PC-9 (cell line): Measurements from ENCODE around the gene IRS1. TPM values are rescaled to one million over a fixed set of nuclear protein-coding genes. Genes with fewer than 3 reads are reported as not detected.
"Not testable (repeated sequence)": the region's sequence is repeated elsewhere in the genome, so short reads cannot be mapped to it uniquely, and the experiment has no call there.

Experiments used
- BruUV-seq: library from RNA; stranded (reverse); fragments of 400-500 nt; replicated peaks from 2 replicates; lab custom pipeline; 2021; lab: Mats Ljungman, UMichigan
- CTCF ChIA-PET: fragments of 300-600 bp; sonication (Branson Sonifier 250); formaldehyde crosslinking; loops from one replicate; lab custom pipeline; 2022; ENCODE audit warnings: antibody characterized with exemption; lab: Charles Lee
- POLR2A ChIA-PET: fragments of 300-600 bp; sonication (Branson Sonifier 250); formaldehyde crosslinking; loops from one replicate; lab custom pipeline; 2022; ENCODE audit warnings: antibody characterized with exemption; ENCODE audit not compliant: unreplicated experiment; lab: Charles Lee
- DNase-seq, 2 experiments: peaks; one replicate each; pipeline versions ENCODE4 v3.0.0 to v3.0.0-alpha.2; 2015 to 2022; ENCODE audit warnings: mixed read lengths in 1 of 2
- H2AFZ ChIP-seq: fragments of 200-600 bp; sonication (generic); 2 replicates; pipeline ENCODE4 v1.8.1; 2017; ENCODE audit warnings: antibody characterized with exemption
- H3F3A ChIP-seq: fragments of 200-600 bp; sonication (generic); 2 replicates; pipeline ENCODE4 v1.8.1; 2017; ENCODE audit warnings: antibody characterized with exemption, mild to moderate bottlenecking, low read depth; ENCODE audit not compliant: insufficient read depth
- H3K27ac ChIP-seq: fragments of 200-600 bp; sonication (generic); 2 replicates; pipeline ENCODE4 v1.6.1; 2016; ENCODE audit warnings: mixed run types
- H3K27me3 ChIP-seq: fragments of 200-600 bp; sonication (generic); 2 replicates; pipeline ENCODE4 v1.6.1; 2016; ENCODE audit warnings: low read depth, mixed run types; ENCODE audit not compliant: insufficient read depth
- H3K36me3 ChIP-seq: fragments of 200-600 bp; sonication (generic); 2 replicates; pipeline ENCODE4 v1.6.1; 2016; ENCODE audit warnings: low read depth, mixed run types
- H3K4me1 ChIP-seq: fragments of 200-600 bp; sonication (generic); replicated peaks from 2 replicates; pipeline ENCODE4 v1.6.1; 2016; ENCODE audit warnings: mixed run types; ENCODE audit not compliant: insufficient read depth
- H3K4me2 ChIP-seq: fragments of 200-600 bp; sonication (generic); 2 replicates; pipeline ENCODE4 v1.6.1; 2017; ENCODE audit warnings: mixed run types
- H3K4me3 ChIP-seq: fragments of 200-600 bp; sonication (generic); 2 replicates; pipeline ENCODE4 v1.6.1; 2016; ENCODE audit warnings: mixed run types
- H3K79me2 ChIP-seq: fragments of 200-600 bp; sonication (generic); 2 replicates; pipeline ENCODE4 v1.6.1; 2017; ENCODE audit warnings: low read depth, mixed run types
- H3K9me2 ChIP-seq: fragments of 200-600 bp; sonication (generic); 2 replicates; pipeline ENCODE4 v1.8.1; 2017; ENCODE audit warnings: mild to moderate bottlenecking; ENCODE audit not compliant: insufficient read depth
- H3K9me3 ChIP-seq: fragments of 200-600 bp; sonication (generic); 2 replicates; pipeline ENCODE4 v1.8.1; 2016; ENCODE audit warnings: low read depth; ENCODE audit not compliant: insufficient read depth
- H4K20me1 ChIP-seq: fragments of 200-600 bp; sonication (generic); 2 replicates; pipeline ENCODE4 v1.8.1; 2017; ENCODE audit not compliant: insufficient read depth
- CTCF ChIP-seq: fragments of 200-600 bp; sonication (generic); conservative IDR thresholded peaks from 2 replicates; pipeline ENCODE4 v1.6.1; 2017; ENCODE audit warnings: mixed run types, antibody characterized with exemption, mild to moderate bottlenecking, moderate library complexity
- EZH2 ChIP-seq: fragments of 200-600 bp; sonication (generic); IDR thresholded peaks from 2 replicates; pipeline ENCODE4 v1.8.0; 2017; ENCODE audit warnings: antibody characterized with exemption, low read depth
- intact Hi-C: fragments of 100-400 bp; cut with micrococcal nuclease; formaldehyde crosslinking; loops from one replicate; pipeline ENCODE4 v1.10.0; 2022; ENCODE audit not compliant: unreplicated experiment
- total RNA-seq: library from RNA; stranded (reverse); gene quantifications from 2 replicates; pipeline ENCODE4 v1.2.3, GENCODE V29; 2021

Gene IRS1
- total RNA-seq, 1 experiment from 2014 or later, result 28.6 TPM

GRCh38 chr2:226835796-226836547, 36.4 kb upstream of the IRS1 start, which contains the start of gene RHBDD1:
Gene RHBDD1, plus strand, starts transcription at chr2:226836054. Its CDS starts 28,640 bp downstream, at chr2:226864694.
- H2AFZ ChIP-seq, result peak within 1 kb of the TSS; percentile 92
- peaks cover 22% of the 10 kb centered on the region for H3F3A ChIP-seq
- peak; percentile 85 to 91 for DNase-seq
- no peaks in the 10 kb centered on the region; the same call in 1 of the 2 replicates for H4K20me1 ChIP-seq
- intact Hi-C loops, result loop anchor here (5.0 kb wide), 1 partner anchor 719 kb away; no protein-coding TSS in a partner anchor
- 0 out of 2 replicates have a peak, but pooled peaks cover 11% of the 10 kb centered on the region for H3K36me3 ChIP-seq
- H3K4me2 ChIP-seq, result peak within 1 kb of the TSS; percentile 90
- TF ChIP-seq CTCF (no peak), EZH2 (no peak)
- peaks cover 29% of the 10 kb centered on the region for H3K4me1 ChIP-seq
- H3K4me3 ChIP-seq, result peak within 1 kb of the TSS; percentile 75
- H3K9me2 ChIP-seq, result no peaks in the 10 kb centered on the region
- H3K79me2 ChIP-seq, result peaks cover 53% of the 10 kb centered on the region
- no peaks in the 10 kb centered on the region for H3K9me3 ChIP-seq
- TSS peak; percentile 70 for BruUV-seq
- ChIA-PET CTCF (interaction anchor here (0.6 to 0.7 kb wide), 2 partner anchors 341 to 490 kb away, joined by 4 to 8 read pairs; no protein-coding TSS in a partner anchor), POLR2A (no interaction called here)
- no peaks in the 10 kb centered on the region for H3K27me3 ChIP-seq
- H3K27ac ChIP-seq, result peak within 1 kb of the TSS; percentile 98

- DNase-seq, result no peak
- CTCF ChIA-PET, result interaction anchor here (0.6 kb wide), 1 partner anchor 490 kb away, joined by 8 read pairs; no protein-coding TSS in a partner anchor
- intact Hi-C loops, result loop anchor here (5.0 kb wide), 1 partner anchor 718 kb away; no protein-coding TSS in a partner anchor
Measured at GRCh38 chr2:226835420-226835795, 35.8 kb upstream of the IRS1 start.

GRCh38 chr2:226834880-226835279, 35.3 kb upstream of the IRS1 start:
- POLR2A ChIA-PET, result interaction anchor here (0.8 kb wide), 1 partner anchor 716 kb away, joined by 3 read pairs; no protein-coding TSS in a partner anchor
- Histone ChIP-seq H3K27ac (peak overlapping the region; percentile 98), H2AFZ (peak overlapping the region; percentile 92), H3K36me3 (0 out of 2 replicates have a peak, but pooled peaks cover 11% of the 10 kb centered on the region), H3K4me1 (peaks cover 29% of the 10 kb centered on the region), H3K4me2 (peak overlapping the region; percentile 90), H3F3A (peaks cover 22% of the 10 kb centered on the region), H3K79me2 (peaks cover 53% of the 10 kb centered on the region), H3K4me3 (peak overlapping the region; percentile 75)
- BruUV-seq, DNase-seq, H3K27me3 ChIP-seq, H3K9me2 ChIP-seq, H3K9me3 ChIP-seq, CTCF ChIA-PET, H4K20me1 ChIP-seq: not testable (repeated sequence)
- intact Hi-C loops, result loop anchor here (5.0 kb wide), 1 partner anchor 718 kb away; no protein-coding TSS in a partner anchor

More at GRCh38 chr2:226835420-226835795, 35.8 kb upstream of the IRS1 start:
- Histone ChIP-seq H3K9me3 (no peaks in the 10 kb centered on the region), H4K20me1 (no peaks in the 10 kb centered on the region; the same call in 1 of the 2 replicates), H3K4me2 (peak overlapping the region; percentile 90), H3K27ac (peak overlapping the region; percentile 98), H3K79me2 (peaks cover 53% of the 10 kb centered on the region), H3K4me1 (peaks cover 29% of the 10 kb centered on the region), H3F3A (peaks cover 22% of the 10 kb centered on the region), H3K36me3 (0 out of 2 replicates have a peak, but pooled peaks cover 11% of the 10 kb centered on the region), H3K9me2 (no peaks in the 10 kb centered on the region), H2AFZ (peak overlapping the region; percentile 92), H3K4me3 (peak overlapping the region; percentile 75), H3K27me3 (no peaks in the 10 kb centered on the region)
- POLR2A ChIA-PET, result no interaction called here
- TSS peak; percentile 81 for BruUV-seq
- no peak for TF ChIP-seq EZH2
- no peak for TF ChIP-seq CTCF
